K562 (cell line): ENCODE results near the gene ZNHIT3. TPM values are rescaled to one million over a fixed set of nuclear protein-coding genes. Genes with fewer than 3 reads are reported as not detected.
A peak's percentile ranks its signal among the peaks of the same experiment; 100 is the strongest.

Experiments
- CREB1 ChIP-seq, 2 experiments: sonication (generic) in 1 of 2; formaldehyde crosslinking in 1 of 2; IDR thresholded peaks; 2 replicates each; pipeline versions ENCODE4 v1.6.1 to v1.8.0; 2012 to 2022; ENCODE audit warnings: inconsistent platforms in 1 of 2, mild to moderate bottlenecking in 1 of 2, missing genetic modification reagents in 1 of 2, moderate library complexity in 1 of 2
- CREM ChIP-seq: IDR thresholded peaks from 2 replicates; pipeline ENCODE4 v1.6.1; 2014; ENCODE audit warnings: antibody characterized with exemption, low read depth
- ETV6 ChIP-seq, 3 experiments: fragments of 150-350 bp in 1 of 3; sonication (generic) in 1 of 3; formaldehyde crosslinking in 1 of 3; IDR thresholded peaks; 2 replicates each; pipeline versions ENCODE4 v1.6.1 to v1.8.0; 2014 to 2022; ENCODE audit warnings: borderline replicate concordance in 2 of 3, low read depth in 2 of 3, antibody characterized with exemption in 1 of 3, low read length in 1 of 3, mild to moderate bottlenecking in 1 of 3, missing genetic modification reagents in 1 of 3
- FOXA1 ChIP-seq: fragments of 450-650 bp; IDR thresholded peaks from 2 replicates; pipeline ENCODE4 v1.6.1; 2016; ENCODE audit warnings: mild to moderate bottlenecking, borderline replicate concordance
- ILF3 ChIP-seq: fragments of 450-650 bp; IDR thresholded peaks from 2 replicates; pipeline ENCODE4 v1.6.1; 2018; ENCODE audit warnings: antibody characterized with exemption, mild to moderate bottlenecking, moderate library complexity, borderline replicate concordance
- JUND ChIP-seq, 2 experiments: IDR thresholded peaks; 2 replicates in 1 of 2; 3 replicates in 1 of 2; pipeline ENCODE4 v1.6.1; 2011; ENCODE audit warnings: borderline replicate concordance in 2 of 2, low read depth in 2 of 2, low read length in 2 of 2, improper control_type of control experiment in 1 of 2, missing biosample characterization in 1 of 2, missing genetic modification characterization in 1 of 2, missing genetic modification reagents in 1 of 2
- NR1H2 ChIP-seq: sonication (generic); formaldehyde crosslinking; IDR thresholded peaks from 2 replicates; pipeline ENCODE4 v1.4.0; 2020; ENCODE audit warnings: mild to moderate bottlenecking, missing genetic modification reagents
- RFX7 ChIP-seq: fragments of 250-450 bp; sonication (Bioruptor Pico); IDR thresholded peaks from 2 replicates; pipeline ENCODE4 v1.5.1; 2021; ENCODE audit warnings: mild to moderate bottlenecking
- SRSF9 ChIP-seq: fragments of 200-400 bp; formaldehyde crosslinking; IDR thresholded peaks from 2 replicates; pipeline ENCODE4 v1.6.1; 2017; ENCODE audit warnings: low read depth, low read length, borderline replicate concordance
- TCFL5 ChIP-seq: fragments of 250-450 bp; sonication (Bioruptor Pico); conservative IDR thresholded peaks from 2 replicates; pipeline ENCODE4 v1.6.1; 2021; ENCODE audit warnings: mild to moderate bottlenecking, moderate library complexity, matching md5 sums
- ZC3H4 ChIP-seq: sonication (generic); formaldehyde crosslinking; IDR thresholded peaks from 2 replicates; pipeline ENCODE4 v1.9.0; 2021; ENCODE audit warnings: missing genetic modification reagents, borderline replicate concordance
- ZFP30 ChIP-seq: fragments of 250-450 bp; sonication (Bioruptor Pico); IDR thresholded peaks from 2 replicates; pipeline ENCODE4 v1.8.0; 2022; ENCODE audit warnings: moderate library complexity, mild to moderate bottlenecking, inconsistent platforms, borderline replicate concordance
- ZNF175 ChIP-seq: fragments of 200-800 bp; sonication (Bioruptor generic); IDR thresholded peaks from 2 replicates; pipeline ENCODE4 v1.6.1; 2016; ENCODE audit warnings: low read depth, mild to moderate bottlenecking, missing genetic modification characterization, missing compliant biosample characterization
- ZNF696 ChIP-seq: fragments of 250-450 bp; sonication (Bioruptor Pico); conservative IDR thresholded peaks from 2 replicates; pipeline ENCODE4 v1.4.0; 2020; ENCODE audit warnings: mild to moderate bottlenecking, moderate library complexity
- ZSCAN32 ChIP-seq: fragments of 450-650 bp; formaldehyde crosslinking; IDR thresholded peaks from 2 replicates; pipeline ENCODE4 v1.4.0; 2020; ENCODE audit warnings: mild to moderate bottlenecking, moderate library complexity
- polyA plus RNA-seq, 8 experiments: library from polyadenylated mRNA; depleted of rRNA in 4 of 8; stranded (reverse) in 5 of 8; unstranded in 3 of 8; fragments of >200 nt; fragmentation: Nextera tagmentation in 2 of 8; fragmentation: Illumina TruSeq in 1 of 8; extraction: Ambion mirVana in 2 of 8; extraction: Trizol in 1 of 8; gene quantifications; 2 replicates each; pipeline versions ENCODE4 v1.2.1 to v1.2.3, GENCODE V29; 2011 to 2014; ENCODE audit warnings: inconsistent platforms in 1 of 8, missing spikeins in 1 of 8
- total RNA-seq, 7 experiments: library from RNA; depleted of rRNA in 6 of 7; stranded (reverse); fragments of >200 nt in 6 of 7; fragmentation: Illumina TruSeq in 2 of 7; extraction: Trizol in 2 of 7; gene quantifications; 2 replicates each; pipeline versions ENCODE4 v1.2.1 to v1.2.3, GENCODE V29; 2011 to 2021; ENCODE audit warnings: low replicate concordance in 1 of 7
- TF ChIP-seq, protein P1 (sequence below): sonication (generic); formaldehyde crosslinking; IDR thresholded peaks from 2 replicates; pipeline ENCODE4 v1.8.0; 2022; ENCODE audit warnings: mild to moderate bottlenecking, low read depth, missing genetic modification reagents
- TF ChIP-seq, protein P2 (sequence below): IDR thresholded peaks from 2 replicates; pipeline ENCODE4 v1.6.1; 2011; ENCODE audit warnings: borderline replicate concordance, low read depth, mild to moderate bottlenecking, moderate library complexity, low read length; ENCODE audit not compliant: insufficient read depth, poor library complexity, severe bottlenecking
- TF ChIP-seq, protein P3 (sequence below): sonication (generic); formaldehyde crosslinking; IDR thresholded peaks from 2 replicates; pipeline ENCODE4 v1.8.0; 2022; ENCODE audit warnings: mild to moderate bottlenecking, missing genetic modification reagents
- TF ChIP-seq, protein P4 (sequence below): sonication (generic); IDR thresholded peaks from 2 replicates; pipeline ENCODE4 v1.6.1; 2016

ZNHIT3 gene
- total and polyA plus RNA-seq, 9 of the 15 experiments (the other 6 are each of a cell fraction or from before 2014, with no cell fraction given), result 45.0 to 300 (median 88.4) TPM

DNA sequence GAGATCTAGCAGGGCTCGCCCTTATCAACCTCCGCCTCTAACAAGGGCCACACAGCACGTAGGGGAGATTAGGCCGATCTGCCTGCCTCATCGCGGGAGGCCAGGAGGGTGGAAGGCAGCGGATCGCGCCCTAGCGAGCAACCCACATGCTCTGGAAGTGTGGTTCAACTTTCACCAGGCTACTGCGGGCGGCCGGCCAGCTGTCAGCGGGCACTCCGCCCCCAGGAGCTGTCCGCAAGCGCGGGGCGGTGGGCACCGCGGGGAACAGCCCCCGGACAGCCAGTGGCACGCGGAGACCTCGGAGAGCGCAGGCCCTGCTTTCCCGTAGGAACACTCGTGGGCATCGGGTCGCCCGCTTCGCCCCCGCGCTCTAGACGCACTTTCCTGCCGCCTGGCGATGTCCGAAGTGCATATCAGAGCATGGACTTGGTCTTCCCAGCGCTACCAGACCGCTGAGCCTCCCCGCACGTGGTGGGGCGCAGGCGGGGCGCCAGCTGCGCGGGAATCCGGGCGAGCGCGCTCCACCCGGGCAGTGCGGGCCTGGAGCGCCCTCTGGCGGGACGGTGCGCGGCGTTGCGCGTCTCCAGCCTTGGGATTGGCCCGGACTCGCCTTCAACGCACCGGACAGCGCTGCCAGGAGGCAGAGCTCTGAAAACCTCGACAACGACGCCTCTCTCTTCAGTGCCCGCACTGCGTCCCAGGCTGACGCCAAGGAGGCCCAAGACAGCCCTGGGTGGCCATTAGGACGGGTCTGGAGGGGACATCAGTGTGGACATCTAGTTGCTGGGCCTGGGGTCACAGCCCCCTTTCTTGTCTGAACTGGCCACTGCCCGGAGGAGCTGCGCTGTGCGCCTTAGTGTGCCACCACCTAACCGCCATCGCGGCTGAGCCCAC, 3.6 kb upstream of the ZNHIT3 start (continued):
- TF ChIP-seq CREB1 (IDR thresholded peaks at IDR 0.05) (peak; percentile 65; the same call in 1 of the 2 replicates), CREB1 (CRISPR knock-in tag; IDR thresholded peaks at IDR 0.05) (peak; percentile 79), ZFP30 (CRISPR knock-in tag) (no peak), CREM (peak; percentile 81), ETV6 (IDR thresholded peaks at IDR 0.05; ENCODE audit: borderline replicate concordance in 1 of 2, low read depth in 2 of 2, low read length in 1 of 2) (no peak), ETV6 (CRISPR knock-in tag; IDR thresholded peaks at IDR 0.05; ENCODE audit: borderline replicate concordance) (peak; percentile 94), RFX7 (CRISPR knock-in tag) (no peak), ZSCAN32 (CRISPR knock-in tag) (no peak), ZNF696 (CRISPR knock-in tag) (no peak), ILF3 (no peak), FOXA1 (no peak), ZNF175 (CRISPR knock-in tag) (no peak), NR1H2 (CRISPR knock-in tag) (no peak), ZC3H4 (CRISPR knock-in tag) (no peak), TCFL5 (CRISPR knock-in tag) (no peak), JUND (IDR thresholded peaks at IDR 0.05; ENCODE audit: borderline replicate concordance, low read depth, low read length) (0 out of 2 replicates have a peak, but pooled peaks have one; percentile 30), JUND (tag; IDR thresholded peaks at IDR 0.05; ENCODE audit: borderline replicate concordance, low read depth, low read length) (no peak; the same call in 2 of the 3 replicates), SRSF9 (no peak)
- TF ChIP-seq, protein P1, sequence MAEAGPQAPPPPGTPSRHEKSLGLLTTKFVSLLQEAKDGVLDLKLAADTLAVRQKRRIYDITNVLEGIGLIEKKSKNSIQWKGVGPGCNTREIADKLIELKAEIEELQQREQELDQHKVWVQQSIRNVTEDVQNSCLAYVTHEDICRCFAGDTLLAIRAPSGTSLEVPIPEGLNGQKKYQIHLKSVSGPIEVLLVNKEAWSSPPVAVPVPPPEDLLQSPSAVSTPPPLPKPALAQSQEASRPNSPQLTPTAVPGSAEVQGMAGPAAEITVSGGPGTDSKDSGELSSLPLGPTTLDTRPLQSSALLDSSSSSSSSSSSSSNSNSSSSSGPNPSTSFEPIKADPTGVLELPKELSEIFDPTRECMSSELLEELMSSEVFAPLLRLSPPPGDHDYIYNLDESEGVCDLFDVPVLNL (CRISPR knock-in tag), result peak; percentile 92
- TF ChIP-seq, protein P2, sequence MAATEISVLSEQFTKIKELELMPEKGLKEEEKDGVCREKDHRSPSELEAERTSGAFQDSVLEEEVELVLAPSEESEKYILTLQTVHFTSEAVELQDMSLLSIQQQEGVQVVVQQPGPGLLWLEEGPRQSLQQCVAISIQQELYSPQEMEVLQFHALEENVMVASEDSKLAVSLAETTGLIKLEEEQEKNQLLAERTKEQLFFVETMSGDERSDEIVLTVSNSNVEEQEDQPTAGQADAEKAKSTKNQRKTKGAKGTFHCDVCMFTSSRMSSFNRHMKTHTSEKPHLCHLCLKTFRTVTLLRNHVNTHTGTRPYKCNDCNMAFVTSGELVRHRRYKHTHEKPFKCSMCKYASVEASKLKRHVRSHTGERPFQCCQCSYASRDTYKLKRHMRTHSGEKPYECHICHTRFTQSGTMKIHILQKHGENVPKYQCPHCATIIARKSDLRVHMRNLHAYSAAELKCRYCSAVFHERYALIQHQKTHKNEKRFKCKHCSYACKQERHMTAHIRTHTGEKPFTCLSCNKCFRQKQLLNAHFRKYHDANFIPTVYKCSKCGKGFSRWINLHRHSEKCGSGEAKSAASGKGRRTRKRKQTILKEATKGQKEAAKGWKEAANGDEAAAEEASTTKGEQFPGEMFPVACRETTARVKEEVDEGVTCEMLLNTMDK, result peak; percentile 94
- TF ChIP-seq, protein P3, sequence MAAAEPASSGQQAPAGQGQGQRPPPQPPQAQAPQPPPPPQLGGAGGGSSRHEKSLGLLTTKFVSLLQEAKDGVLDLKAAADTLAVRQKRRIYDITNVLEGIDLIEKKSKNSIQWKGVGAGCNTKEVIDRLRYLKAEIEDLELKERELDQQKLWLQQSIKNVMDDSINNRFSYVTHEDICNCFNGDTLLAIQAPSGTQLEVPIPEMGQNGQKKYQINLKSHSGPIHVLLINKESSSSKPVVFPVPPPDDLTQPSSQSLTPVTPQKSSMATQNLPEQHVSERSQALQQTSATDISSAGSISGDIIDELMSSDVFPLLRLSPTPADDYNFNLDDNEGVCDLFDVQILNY (CRISPR knock-in tag), result peak; percentile 98
- TF ChIP-seq, protein P4, sequence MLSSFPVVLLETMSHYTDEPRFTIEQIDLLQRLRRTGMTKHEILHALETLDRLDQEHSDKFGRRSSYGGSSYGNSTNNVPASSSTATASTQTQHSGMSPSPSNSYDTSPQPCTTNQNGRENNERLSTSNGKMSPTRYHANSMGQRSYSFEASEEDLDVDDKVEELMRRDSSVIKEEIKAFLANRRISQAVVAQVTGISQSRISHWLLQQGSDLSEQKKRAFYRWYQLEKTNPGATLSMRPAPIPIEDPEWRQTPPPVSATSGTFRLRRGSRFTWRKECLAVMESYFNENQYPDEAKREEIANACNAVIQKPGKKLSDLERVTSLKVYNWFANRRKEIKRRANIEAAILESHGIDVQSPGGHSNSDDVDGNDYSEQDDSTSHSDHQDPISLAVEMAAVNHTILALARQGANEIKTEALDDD, result no peak
